Stomach (tissue), 9 donors: ENCODE measurements around the gene GOT2. TPM values are rescaled to one million over a fixed set of nuclear protein-coding genes. Genes with fewer than 3 reads are reported as not detected.
"Not testable (repeated sequence)": the region's sequence is repeated elsewhere in the genome, so short reads cannot be mapped to it uniquely, and the experiment has no call there.

Experiments used
- DNase-seq, 2 donors: peaks; one replicate each; pipeline versions ENCODE4 v3.0.0 to v3.0.0-alpha.2; 2013 to 2019
- H3K27ac ChIP-seq, 5 donors: fragments of 200-600 bp in 4 of 5; sonication (generic) in 4 of 5; one replicate each; pipeline ENCODE4 v1.5.1; 2013 to 2019; ENCODE audit warnings: mild to moderate bottlenecking in 1 of 5, moderate library complexity in 1 of 5
- H3K27me3 ChIP-seq, 3 donors: fragments of 200-600 bp; sonication (generic); one replicate each; pipeline ENCODE4 v1.5.1; 2017 to 2019; ENCODE audit warnings: mixed run types in 1 of 3
- H3K36me3 ChIP-seq, 4 donors: fragments of 200-600 bp; sonication (generic); 1 replicate in 3 of 4; 2 replicates in 1 of 4; pipeline ENCODE4 v1.5.1; 2016 to 2019
- H3K4me1 ChIP-seq, 4 donors: fragments of 200-600 bp; sonication (generic); one replicate each; pipeline ENCODE4 v1.5.1; 2016 to 2019
- H3K4me3 ChIP-seq, 4 donors: fragments of 200-600 bp; sonication (generic) in 3 of 4; one replicate each; pipeline ENCODE4 v1.5.1; 2016 to 2019; ENCODE audit warnings: mild to moderate bottlenecking in 1 of 4
- H3K9me3 ChIP-seq, 4 donors: fragments of 200-600 bp; sonication (generic); one replicate each; pipeline ENCODE4 v1.5.1; 2016 to 2019
- CTCF ChIP-seq, 7 experiments: fragments of 450-650 bp in 4 of 7; fragments of 200-600 bp in 3 of 7; sonication (generic) in 3 of 7; IDR thresholded peaks; one replicate each; pipeline ENCODE4 v1.5.1; 2016 to 2019; ENCODE audit warnings: antibody characterized with exemption in 7 of 7, control low read depth in 2 of 7, mild to moderate bottlenecking in 1 of 7
- EP300 ChIP-seq: sonication (generic); formaldehyde crosslinking; IDR thresholded peaks from one replicate; pipeline ENCODE4 v1.6.1; 2017; ENCODE audit warnings: antibody characterized with exemption
- POLR2A ChIP-seq, 4 donors: fragments of 450-650 bp; IDR thresholded peaks; one replicate each; pipeline ENCODE4 v1.6.1; 2016; ENCODE audit warnings: antibody characterized with exemption in 4 of 4, control low read depth in 2 of 4, mild to moderate bottlenecking in 1 of 4, moderate library complexity in 1 of 4
- POLR2AphosphoS5 ChIP-seq, 3 donors: sonication (generic); formaldehyde crosslinking; IDR thresholded peaks; one replicate each; pipeline ENCODE4 v1.6.1; 2016; ENCODE audit warnings: antibody characterized with exemption in 3 of 3
- WGBS, 5 donors: extraction: QIAGEN DNeasy Blood & Tissue Kit in 3 of 5; methylation state at CpG; one replicate each; pipeline versions ENCODE4 v1.1.5 to v1.1.7; 2013 to 2018; 5-methylcytosine and 5-hydroxymethylcytosine counted together
- intact Hi-C: fragments of 100-400 bp; cut with DNase I; formaldehyde crosslinking; loops from one replicate; pipeline ENCODE4 v1.15.1; 2023; ENCODE audit warnings: low total_unique reads
- polyA plus RNA-seq, 3 donors: library from polyadenylated mRNA; stranded (reverse); fragments of 200-250 nt; gene quantifications; one replicate each; pipeline ENCODE4 v1.2.3, GENCODE V29; 2013
- total RNA-seq, 5 donors: library from RNA; depleted of rRNA; stranded (reverse); fragments of >200 nt; gene quantifications; one replicate each; pipeline versions ENCODE4 v1.1.0 to v1.2.3, GENCODE V29; 2014 to 2016
- donor health status: healthy with polysubstance abuse.
- donor health status: Bipolar disorder and iron deficiency.
- donor health status: healthy.

Gene GOT2
- total and polyA plus RNA-seq, 8 donors = 43.7 to 96.9 (median 57.1) TPM

- Histone ChIP-seq H3K36me3 (peaks cover 10 to 73% (median 71%) of the 10 kb centered on the region in 4 donors), H3K27me3 (no peaks in the 10 kb centered on the region), H3K27ac (no peak overlapping the region), H3K4me3 (no peak overlapping the region), H3K4me1 (peaks cover 0 to 3% (median 0%) of the 10 kb centered on the region in 4 donors), H3K9me3 (no peaks in the 10 kb centered on the region)
- intact Hi-C loops = no loop called here
- TF ChIP-seq CTCF (IDR thresholded peaks at IDR 0.05) (no peak), POLR2AphosphoS5 (IDR thresholded peaks at IDR 0.05) (no peak), POLR2A (IDR thresholded peaks at IDR 0.05) (no peak), EP300 (no peak)
- no peak for DNase-seq
Observed at GRCh38 chr16:58670177-58670576, 63.9 kb downstream of the GOT2 start.

- H3K36me3 ChIP-seq = peaks cover 10 to 33% (median 31%) of the 10 kb centered on the region in 4 donors
- H3K27me3 ChIP-seq = no peaks in the 10 kb centered on the region
- H3K4me3 ChIP-seq = no peak overlapping the region
- H3K9me3 ChIP-seq = no peaks in the 10 kb centered on the region
- TF ChIP-seq CTCF (IDR thresholded peaks at IDR 0.05) (no peak), POLR2A (IDR thresholded peaks at IDR 0.05) (no peak), EP300 (no peak), POLR2AphosphoS5 (IDR thresholded peaks at IDR 0.05) (no peak)
- intact Hi-C loops = loop anchor here (10.0 kb wide), 1 partner anchor 150 kb away; the partner anchor contains the start of gene SETD6
- WGBS, 5 donors = 83 to 92% (median 88%) methylated on average over 8 of the region's 8 CpGs
- H3K27ac ChIP-seq = no peak overlapping the region
- no peak for DNase-seq
- peaks cover 0 to 8% (median 0%) of the 10 kb centered on the region in 4 donors for H3K4me1 ChIP-seq
Observed at GRCh38 chr16:58665200-58665599, 68.9 kb downstream of the GOT2 start.

GRCh38 chr16:58661199-58661830 is 72.8 kb downstream of the GOT2 start:
- intact Hi-C loops = loop anchor here (10.0 kb wide), 1 partner anchor 147 kb away; the partner anchor contains the start of gene SETD6

GRCh38 chr16:58659911-58660310 is 74.2 kb downstream of the GOT2 start:
- intact Hi-C loops = loop anchor here (10.0 kb wide), 1 partner anchor 145 kb away; the partner anchor contains the start of gene SETD6
- DNase-seq, H3K27ac ChIP-seq, H3K4me3 ChIP-seq, H3K9me3 ChIP-seq, H3K36me3 ChIP-seq, H3K4me1 ChIP-seq, H3K27me3 ChIP-seq: not testable (repeated sequence)
- 76 to 85% (median 83%) methylated on average over 11 of the region's 11 CpGs for WGBS, 5 donors

More at GRCh38 chr16:58661199-58661830, 72.8 kb downstream of the GOT2 start:
- peaks cover 0 to 8% (median 0%) of the 10 kb centered on the region in 4 donors for H3K4me1 ChIP-seq
- H3K36me3 ChIP-seq = peaks cover 0 to 1% (median under 1%) of the 10 kb centered on the region in 4 donors
- H3K27me3 ChIP-seq = no peaks in the 10 kb centered on the region
- no peaks in the 10 kb centered on the region for H3K9me3 ChIP-seq
- TF ChIP-seq EP300 (no peak), CTCF (IDR thresholded peaks at IDR 0.05) (peak in 4 of 7 experiments; percentile 8 to 38 (median 29)), POLR2AphosphoS5 (IDR thresholded peaks at IDR 0.05) (peak in 1 of 3 donors; percentile 51), POLR2A (IDR thresholded peaks at IDR 0.05) (no peak)
- WGBS, 5 donors = 35 to 39% (median 38%) methylated on average over 12 of the region's 12 CpGs
- H3K27ac ChIP-seq = no peak overlapping the region
- no peak overlapping the region for H3K4me3 ChIP-seq
- DNase-seq = peak; percentile 41 to 89

GRCh38 chr16:58658796-58659211 is 75.3 kb downstream of the GOT2 start:
- intact Hi-C loops = no loop called here
- TF ChIP-seq POLR2AphosphoS5 (IDR thresholded peaks at IDR 0.05) (no peak), POLR2A (IDR thresholded peaks at IDR 0.05) (no peak), EP300 (no peak), CTCF (IDR thresholded peaks at IDR 0.05) (no peak)
- Histone ChIP-seq H3K36me3 (no peaks in the 10 kb centered on the region), H3K27me3 (no peaks in the 10 kb centered on the region), H3K27ac (no peak overlapping the region), H3K4me3 (no peak overlapping the region), H3K4me1 (no peaks in the 10 kb centered on the region), H3K9me3 (no peaks in the 10 kb centered on the region)
- no peak for DNase-seq
- 81 to 91% (median 85%) methylated on average over 3 of the region's 3 CpGs for WGBS, 5 donors
